Measurements from ENCODE around the gene GRIK1. TPM values are rescaled to one million over a fixed set of nuclear protein-coding genes. Genes with fewer than 3 reads are reported as not detected.

Gene GRIK1
- total RNA-seq, 1 donor = not detected

GRCh38 chr21:29920938-29921337, 18.9 kb downstream of the GRIK1 start:
- DNase-seq (ENCODE audit: low read depth in 2 of 3, low spot score in 2 of 3) = no peak

DNA sequence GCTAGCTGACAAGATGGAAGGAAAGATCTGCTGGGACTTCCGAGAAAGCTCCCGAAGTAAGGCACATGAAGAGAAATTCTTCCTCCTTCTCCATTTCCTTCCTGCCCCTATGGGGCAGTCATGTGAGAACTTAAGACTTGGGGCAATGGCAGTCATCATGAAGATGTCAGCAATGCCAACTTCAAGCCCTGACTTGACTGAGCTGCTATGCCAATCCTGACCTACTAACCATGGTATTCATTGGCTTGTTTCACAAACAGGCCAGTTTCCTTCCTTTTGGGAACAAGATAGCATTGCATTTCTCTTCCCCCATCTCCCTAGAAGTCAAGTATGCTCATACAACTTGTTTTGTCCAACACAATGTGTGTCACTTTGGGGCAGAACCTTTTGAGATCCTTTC, 25.5 kb downstream of the GRIK1 start:
- DNase-seq (ENCODE audit: low read depth in 2 of 3, low spot score in 2 of 3) = no peak

DNA sequence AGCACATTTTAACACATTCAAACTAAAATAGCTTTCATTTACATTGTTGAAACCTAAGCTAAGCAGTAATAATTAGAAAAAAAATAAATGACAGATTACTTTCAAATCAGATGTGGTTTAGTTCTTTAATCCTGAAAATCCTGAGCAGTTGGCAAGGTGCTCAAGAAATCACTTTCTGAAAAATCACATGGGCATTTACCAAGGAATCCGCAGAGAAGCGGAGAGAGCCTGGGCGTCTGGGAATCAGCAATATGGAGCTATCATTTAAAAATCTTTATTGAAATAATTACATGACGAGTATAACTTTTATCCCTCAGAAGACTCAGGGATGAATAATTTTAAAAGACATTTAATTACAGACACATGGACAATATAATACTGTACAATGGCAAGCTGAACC, 30.2 kb downstream of the GRIK1 start:
- DNase-seq (ENCODE audit: low read depth in 2 of 3, low spot score in 2 of 3) = no peak

- no peak for DNase-seq (ENCODE audit: low read depth in 2 of 3, low spot score in 2 of 3)
Observed at GRCh38 chr21:29904359-29905282, 35.2 kb downstream of the GRIK1 start.

- no peak for DNase-seq (ENCODE audit: low read depth in 2 of 3, low spot score in 2 of 3)
Observed at GRCh38 chr21:29896884-29897283, 42.9 kb downstream of the GRIK1 start.

DNA sequence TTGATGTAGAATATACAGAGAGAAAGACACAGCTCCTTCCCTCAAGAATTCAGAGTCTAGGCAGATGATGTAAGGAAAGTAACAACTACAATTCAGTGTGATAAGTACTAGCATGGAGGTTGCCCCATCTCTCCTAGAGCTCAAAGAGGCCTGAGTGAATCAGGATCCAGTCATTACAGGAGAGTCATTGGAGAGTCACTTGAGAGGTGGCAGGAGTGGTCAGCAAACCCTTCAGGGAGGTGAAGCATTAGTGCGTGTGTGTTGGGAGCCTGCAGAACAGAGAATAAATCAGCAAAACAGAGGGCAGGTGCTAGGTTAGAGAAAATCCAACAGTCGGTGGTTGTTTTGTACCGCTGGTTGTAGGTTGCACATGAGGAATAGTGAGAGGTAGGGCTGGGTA, 46.1 kb downstream of the GRIK1 start:
- DNase-seq (ENCODE audit: low read depth in 2 of 3, low spot score in 2 of 3) = no peak

- no peak for DNase-seq (ENCODE audit: low read depth in 2 of 3, low spot score in 2 of 3)
Observed at GRCh38 chr21:29892379-29892778, 47.4 kb downstream of the GRIK1 start.

DNA sequence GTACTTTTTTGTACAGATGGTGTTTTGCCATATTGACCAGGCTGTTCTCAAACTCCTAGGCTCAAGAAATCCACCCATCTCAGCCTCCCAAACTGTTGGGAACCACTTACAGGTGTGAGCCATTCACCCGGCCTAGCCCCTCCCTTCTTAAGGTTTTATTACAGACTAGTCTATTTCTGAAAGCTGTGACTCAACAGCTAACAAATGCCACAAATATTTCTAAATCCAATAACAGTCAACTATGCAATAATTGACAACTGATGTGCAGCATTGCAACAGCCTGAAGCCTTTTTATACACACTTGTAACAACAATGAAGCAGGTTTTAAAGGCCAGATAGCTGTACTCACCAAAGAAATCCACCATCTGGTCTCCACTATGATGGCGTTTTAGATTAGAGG, 51.4 kb downstream of the GRIK1 start:
- no peak for DNase-seq (ENCODE audit: low read depth in 2 of 3, low spot score in 2 of 3)

- no peak for DNase-seq (ENCODE audit: low read depth in 2 of 3, low spot score in 2 of 3)
Observed at GRCh38 chr21:29887313-29888009, 52.3 kb downstream of the GRIK1 start.

GRCh38 chr21:29885491-29885890, 54.3 kb downstream of the GRIK1 start:
- no peak for DNase-seq (ENCODE audit: low read depth in 2 of 3, low spot score in 2 of 3)

DNA sequence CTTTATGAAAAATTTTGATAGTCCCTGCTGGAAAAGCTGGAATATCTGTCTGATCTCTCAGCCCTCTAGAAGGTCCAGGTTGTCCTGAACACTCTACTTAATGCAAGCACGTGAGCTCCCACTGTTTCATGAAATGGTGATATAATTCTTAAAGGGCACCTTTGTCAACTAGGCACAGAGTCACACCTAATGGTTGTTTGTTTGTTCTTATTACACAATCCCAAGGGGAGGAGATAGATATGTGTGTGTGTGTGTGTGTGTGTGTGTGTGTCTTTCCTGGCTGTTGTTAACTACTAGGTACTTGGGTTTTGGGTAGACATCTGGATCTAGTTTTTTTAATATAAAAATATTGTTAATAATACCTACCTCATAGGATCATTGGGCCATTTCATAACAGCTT, 63.9 kb downstream of the GRIK1 start:
- DNase-seq (ENCODE audit: low read depth in 2 of 3, low spot score in 2 of 3) = no peak

DNA sequence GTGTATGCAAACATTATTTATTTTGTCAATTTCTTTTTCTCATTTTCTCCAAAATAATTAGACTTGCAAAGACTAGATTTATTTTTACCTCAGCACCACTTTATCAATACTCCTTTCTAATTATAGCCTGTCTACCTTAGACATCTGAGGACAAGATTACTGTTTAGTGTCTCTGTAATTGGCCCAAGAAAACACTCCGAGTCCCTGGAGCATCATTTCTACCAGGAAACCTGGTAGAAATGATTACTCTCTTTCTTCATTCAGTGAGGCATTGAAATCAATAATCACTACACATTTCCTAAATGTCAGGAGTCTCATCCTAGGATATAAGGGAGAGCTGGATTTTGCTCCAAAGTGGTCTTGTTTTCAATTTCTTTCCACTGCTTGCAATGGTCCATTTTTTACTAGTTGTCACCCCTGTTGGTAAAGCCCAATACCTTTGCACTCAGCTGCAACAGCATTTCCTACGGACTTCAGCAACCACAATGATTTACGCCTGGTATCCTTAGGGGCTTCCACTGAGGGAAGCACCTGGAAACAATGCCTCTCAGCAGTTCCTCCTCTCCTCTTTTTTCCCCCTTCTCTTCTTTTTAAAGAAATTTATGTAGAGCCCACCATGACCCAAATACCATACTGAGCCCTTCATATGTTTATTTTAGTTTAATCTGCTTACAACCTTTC, 64.6 kb downstream of the GRIK1 start:
- no peak for DNase-seq (ENCODE audit: low read depth in 2 of 3, low spot score in 2 of 3)

DNA sequence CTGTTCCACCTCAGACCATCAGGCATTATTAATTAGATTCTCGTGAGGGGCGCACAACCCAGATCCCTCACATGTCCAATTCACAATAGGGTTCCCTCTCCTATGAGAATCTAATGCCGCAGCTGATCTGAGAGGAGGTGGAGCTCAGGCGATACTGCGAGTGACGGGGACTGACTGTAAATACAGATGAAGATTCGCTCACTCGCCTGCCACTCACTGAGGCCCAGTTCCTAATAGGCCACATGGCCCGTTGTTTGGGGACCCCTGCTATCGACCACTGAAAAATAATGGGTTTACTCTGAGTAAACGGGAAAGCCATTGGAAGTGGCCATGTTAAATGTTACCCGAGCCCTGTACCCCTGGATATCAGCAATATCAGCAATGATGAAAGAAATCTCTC, 65.9 kb downstream of the GRIK1 start:
- DNase-seq (ENCODE audit: low read depth in 2 of 3, low spot score in 2 of 3) = no peak

- no peak for DNase-seq (ENCODE audit: low read depth in 2 of 3, low spot score in 2 of 3)
Observed at GRCh38 chr21:29870814-29871213, 69.0 kb downstream of the GRIK1 start.

GRCh38 chr21:29867796-29868195, 72.0 kb downstream of the GRIK1 start:
- DNase-seq (ENCODE audit: low read depth in 2 of 3, low spot score in 2 of 3) = no peak

DNA sequence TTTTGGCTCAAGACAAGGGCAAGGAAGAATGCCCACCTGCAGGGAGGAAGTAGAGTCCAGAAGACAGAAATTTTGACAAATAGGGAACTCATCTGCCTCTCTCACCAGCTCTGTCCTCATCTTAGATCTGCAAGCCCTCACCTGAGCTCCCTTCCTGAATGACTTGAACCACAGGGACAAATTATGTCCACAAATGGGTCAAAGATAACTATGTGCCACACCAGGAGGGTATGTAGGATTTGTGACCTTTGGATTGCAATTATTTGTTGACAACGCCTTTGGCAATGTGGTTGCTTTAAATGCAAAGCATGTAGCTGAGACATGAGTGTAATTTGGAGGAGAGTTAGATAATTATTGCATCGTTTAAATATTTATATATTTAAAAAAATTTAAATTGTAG, 79.5 kb downstream of the GRIK1 start:
- DNase-seq (ENCODE audit: low read depth in 2 of 3, low spot score in 2 of 3) = no peak

DNA sequence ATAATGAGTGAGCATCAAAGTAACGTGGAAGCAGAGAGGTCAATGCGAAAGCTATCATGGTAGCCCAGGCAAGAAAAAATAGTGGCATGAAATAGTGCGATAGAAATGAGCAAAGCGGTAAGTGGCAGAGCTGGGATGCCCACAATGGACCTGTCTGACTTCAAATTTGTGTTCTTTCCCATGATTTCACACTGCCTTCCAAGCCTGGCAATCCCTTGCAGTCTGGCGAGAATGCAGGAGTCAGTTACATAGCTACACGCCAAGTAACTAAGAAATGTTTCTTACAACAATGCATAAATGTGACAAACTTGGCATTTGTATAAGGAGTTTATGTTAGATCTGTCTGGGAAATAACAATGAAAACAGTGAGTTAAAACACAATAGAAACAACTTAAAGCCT, 82.6 kb downstream of the GRIK1 start:
- no peak for DNase-seq (ENCODE audit: low read depth in 2 of 3, low spot score in 2 of 3)

- DNase-seq (ENCODE audit: low read depth in 2 of 3, low spot score in 2 of 3) = no peak
Observed at GRCh38 chr21:29854795-29855194, 85.0 kb downstream of the GRIK1 start.

DNA sequence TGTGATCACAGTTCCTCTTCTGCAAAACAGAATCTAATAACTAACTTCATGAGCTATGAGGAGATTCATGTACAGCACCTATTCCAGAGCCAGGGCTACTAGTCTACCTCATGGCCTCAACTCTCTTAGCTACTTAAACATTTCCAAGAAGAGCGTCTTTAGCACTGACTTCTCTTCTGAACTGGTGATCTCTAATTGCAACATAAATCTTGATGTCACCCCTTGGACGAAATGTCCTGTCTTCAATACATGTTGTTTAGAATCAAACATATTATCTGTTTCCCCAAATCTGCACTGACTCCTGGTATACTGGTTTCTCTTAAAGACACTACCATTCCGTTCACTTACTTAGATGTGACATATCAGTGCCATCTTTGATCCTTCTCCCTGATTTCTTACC, 88.2 kb downstream of the GRIK1 start:
- no peak for DNase-seq (ENCODE audit: low read depth in 2 of 3, low spot score in 2 of 3)

DNA sequence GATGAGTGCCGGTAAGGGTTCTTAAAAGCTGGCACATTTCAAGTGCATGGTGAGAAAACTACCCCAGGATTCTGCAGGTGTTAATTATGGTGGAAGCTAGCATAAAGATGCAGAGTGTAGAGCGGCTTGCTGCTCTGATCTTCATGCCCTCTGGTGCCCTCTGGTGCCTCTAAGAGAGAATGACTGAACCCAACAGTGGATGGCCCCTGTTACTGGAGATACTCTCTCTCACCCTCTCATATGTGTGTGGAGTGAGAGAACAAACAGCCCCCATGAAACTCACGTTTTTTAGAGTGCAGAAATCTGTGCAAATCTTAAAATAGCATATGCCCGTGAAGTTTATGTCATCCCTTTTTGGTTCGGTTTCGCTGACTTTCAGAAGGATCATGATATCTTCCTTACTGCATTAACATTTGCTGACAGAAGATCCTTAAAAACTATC, 90.0 kb downstream of the GRIK1 start:
- DNase-seq (ENCODE audit: low read depth in 2 of 3, low spot score in 2 of 3) = peak; percentile 4 to 73 (median 54)

DNA sequence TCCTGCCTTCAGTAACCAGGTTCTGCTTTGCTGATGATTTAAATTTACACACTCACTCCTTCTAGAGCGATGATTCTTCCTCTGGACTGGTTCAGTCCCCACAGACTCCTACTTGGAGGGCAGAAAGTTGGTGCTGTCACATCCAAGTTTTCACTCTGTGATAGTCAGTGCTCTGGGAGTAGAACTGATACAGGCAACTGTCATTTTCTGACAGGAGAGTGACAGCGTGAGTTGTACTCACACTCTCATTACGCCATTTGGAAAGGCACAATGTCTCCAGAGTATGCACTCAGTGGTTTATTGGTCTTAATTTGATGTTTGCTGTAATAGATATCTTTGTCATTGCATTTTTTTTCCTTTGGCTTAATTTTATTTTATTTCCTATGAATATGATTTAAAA, 96.0 kb downstream of the GRIK1 start:
- DNase-seq (ENCODE audit: low read depth in 2 of 3, low spot score in 2 of 3) = no peak

Data from hematopoietic multipotent progenitor cell (in vitro differentiated cells).